Measurements from ENCODE around the gene ACOT8. TPM values are rescaled to one million over a fixed set of nuclear protein-coding genes. Genes with fewer than 3 reads are reported as not detected.
A peak's percentile ranks its signal among the peaks of the same experiment; 100 is the strongest.
"Not testable (repeated sequence)": the region's sequence is repeated elsewhere in the genome, so short reads cannot be mapped to it uniquely, and the experiment has no call there.

ACOT8 gene
- total RNA-seq, 1 donor from 2014 or later, result 29.4 TPM

- no peak for ATAC-seq
- no peak for DNase-seq (ENCODE audit: missing footprints)
- intact Hi-C loops (cut with DNase I), result loop anchor here (2.0 kb wide), 2 partner anchors 46 to 100 kb away; partner anchors contain the start of genes PCIF1 and ZSWIM1
These were observed 22.4 kb downstream of the ACOT8 start for GRCh38 chr20:45834797-45835161.

GRCh38 chr20:45833883-45834796 lies 23.1 kb downstream of the ACOT8 start:
- ATAC-seq, result peak; percentile 82
- DNase-seq (ENCODE audit: missing footprints), result peak; percentile 87
- intact Hi-C loops (cut with DNase I), result loop anchor here (2.0 kb wide), 2 partner anchors 47 to 101 kb away; partner anchors contain the start of genes PCIF1 and ZSWIM1

- intact Hi-C loops (cut with DNase I), result no loop called here
- peak; percentile 92 for ATAC-seq
These were observed 23.9 kb downstream of the ACOT8 start, which contains the start of gene SNX21 for GRCh38 chr20:45833030-45833882. TSS of gene SNX21 (plus strand) at chr20:45833799. CDS start at chr20:45833920, 121 bp downstream.

GRCh38 chr20:45832619-45833018 lies 24.6 kb downstream of the ACOT8 start:
- DNase-seq (ENCODE audit: missing footprints), result no peak
- ATAC-seq, result no peak
- intact Hi-C loops (cut with DNase I), result no loop called here

More at GRCh38 chr20:45833030-45833882, 23.9 kb downstream of the ACOT8 start, which contains the start of gene SNX21:
- DNase-seq (ENCODE audit: missing footprints), result peak; percentile 92

GRCh38 chr20:45829673-45830106 lies 27.5 kb downstream of the ACOT8 start:
- intact Hi-C loops (cut with DNase I), result loop anchor here (10.0 kb wide), 1 partner anchor 255 kb away; the partner anchor contains the start of gene NCOA5
- ATAC-seq; DNase-seq (ENCODE audit: missing footprints): not testable (repeated sequence)

- DNase-seq (ENCODE audit: missing footprints), result no peak
- no peak for ATAC-seq
- intact Hi-C loops (cut with DNase I), result loop anchor here (10.0 kb wide), 1 partner anchor 256 kb away; the partner anchor contains the start of gene NCOA5
These were observed 28.6 kb downstream of the ACOT8 start for GRCh38 chr20:45828589-45828988.

GRCh38 chr20:45827712-45828111 lies 29.5 kb downstream of the ACOT8 start:
- intact Hi-C loops (cut with DNase I), result loop anchor here (10.0 kb wide), 1 partner anchor 257 kb away; the partner anchor contains the start of gene NCOA5
- ATAC-seq (no peak), DNase-seq (ENCODE audit: missing footprints) (no peak)

- intact Hi-C loops (cut with DNase I), result loop anchor here (10.0 kb wide), 1 partner anchor 258 kb away; the partner anchor contains the start of gene NCOA5
- no peak for DNase-seq (ENCODE audit: missing footprints)
- ATAC-seq, result no peak
These were observed 30.1 kb downstream of the ACOT8 start, which contains the start of gene TNNC2 for GRCh38 chr20:45827030-45827652. TSS of gene TNNC2 (minus strand) at chr20:45827312. CDS start at chr20:45827248, 64 bp downstream.

- intact Hi-C loops (cut with DNase I), result loop anchor here (10.0 kb wide), 1 partner anchor 258 kb away; the partner anchor contains the start of gene NCOA5
- peak; percentile 60 for ATAC-seq
- DNase-seq (ENCODE audit: missing footprints), result no peak
These were observed 30.7 kb downstream of the ACOT8 start for GRCh38 chr20:45826381-45827019.

- DNase-seq (ENCODE audit: missing footprints) (peak; percentile 76), ATAC-seq (peak; percentile 72)
- intact Hi-C loops (cut with DNase I), result loop anchor here (10.0 kb wide), 1 partner anchor 261 kb away; the partner anchor contains the start of gene NCOA5
These were observed 33.0 kb downstream of the ACOT8 start for GRCh38 chr20:45823949-45824835.

- DNase-seq (ENCODE audit: missing footprints) (peak; percentile 73), ATAC-seq (peak; percentile 32)
- intact Hi-C loops (cut with DNase I), result loop anchor here (10.0 kb wide), 1 partner anchor 262 kb away; the partner anchor contains the start of gene NCOA5
These were observed 34.3 kb downstream of the ACOT8 start for GRCh38 chr20:45822857-45823256.

- no peak for ATAC-seq
- no peak for DNase-seq (ENCODE audit: missing footprints)
- intact Hi-C loops (cut with DNase I), result loop anchor here (10.0 kb wide), 1 partner anchor 263 kb away; the partner anchor contains the start of gene NCOA5
These were observed 35.2 kb downstream of the ACOT8 start for GRCh38 chr20:45821947-45822346.

- ATAC-seq, result no peak
- intact Hi-C loops (cut with DNase I), result no loop called here
- no peak for DNase-seq (ENCODE audit: missing footprints)
These were observed 37.7 kb downstream of the ACOT8 start for GRCh38 chr20:45819466-45819865.

GRCh38 chr20:45818239-45818638 lies 39.0 kb downstream of the ACOT8 start:
- intact Hi-C loops (cut with DNase I), result no loop called here
- ATAC-seq (no peak), DNase-seq (ENCODE audit: missing footprints) (no peak)

GRCh38 chr20:45817376-45818194 lies 39.6 kb downstream of the ACOT8 start:
- DNase-seq (ENCODE audit: missing footprints), result no peak
- intact Hi-C loops (cut with DNase I), result no loop called here
- ATAC-seq, result no peak

- intact Hi-C loops (cut with DNase I), result no loop called here
- ATAC-seq (no peak), DNase-seq (ENCODE audit: missing footprints) (no peak)
These were observed 40.2 kb downstream of the ACOT8 start for GRCh38 chr20:45816951-45817350.

All from Right ventricle myocardium inferior (tissue), 1 donor.